ENCODE measurements around the gene NDUFS8. TPM values are rescaled to one million over a fixed set of nuclear protein-coding genes. Genes with fewer than 3 reads are reported as not detected.

Gene NDUFS8
- polyA plus RNA-seq, 3 donors from 2014 or later = 204 to 258 (median 215) TPM

DNA sequence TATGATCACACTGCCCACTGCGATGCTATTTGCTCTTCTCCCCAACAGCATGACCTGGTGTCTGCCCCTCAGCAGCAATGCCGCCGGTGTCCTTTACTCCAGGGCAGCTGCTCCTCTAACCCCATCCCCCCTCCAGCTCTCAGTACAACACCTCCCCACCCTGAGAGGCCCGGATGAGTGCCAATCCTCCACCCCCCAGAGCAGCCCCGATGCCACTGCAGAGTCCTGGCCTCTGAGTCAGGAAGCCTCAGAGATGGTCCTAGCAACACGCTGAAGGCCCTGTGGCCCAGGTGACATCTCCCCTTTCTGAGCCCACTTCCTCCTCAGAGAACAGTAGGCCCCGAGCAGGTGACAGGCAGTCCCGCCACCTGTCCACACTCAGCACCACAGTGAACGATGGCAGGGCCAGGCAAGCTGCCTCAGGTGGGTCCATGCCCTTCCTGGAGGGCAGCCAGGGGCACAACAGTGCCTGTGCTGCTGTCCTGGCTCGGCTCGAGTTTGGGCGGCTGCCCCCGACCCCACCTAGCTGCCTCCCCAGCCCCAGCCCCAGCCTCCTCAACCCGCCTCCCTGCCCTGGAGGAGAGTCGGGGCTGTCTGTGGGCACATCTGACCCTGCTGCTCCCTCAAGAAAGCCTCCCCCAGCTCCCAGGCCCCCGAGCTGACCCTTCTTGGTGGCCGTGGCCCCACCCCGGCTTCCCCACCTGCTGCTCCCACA is 3.9 kb upstream of the NDUFS8 start:
- Mint-ChIP-seq H3K9me3 (peaks cover 0 to under 1% (median 0%) of the 10 kb centered on the region in 6 donors), H3K4me3 (peak overlapping the region in 2 of 5 donors; percentile 4 to 21), H3K36me3 (peaks cover 0 to 1% (median 0%) of the 10 kb centered on the region in 3 donors), H3K27me3 (ENCODE audit: low read depth in 3 of 3) (peaks cover 4 to 10% (median 5%) of the 10 kb centered on the region in 3 donors), H3K4me1 (peaks cover 25 to 30% of the 10 kb centered on the region in 2 donors), H3K27ac (peak overlapping the region in 4 of 6 donors; percentile 59 to 85 (median 72))
- peak in 1 of 3 donors; percentile 13 for DNase-seq

DNA sequence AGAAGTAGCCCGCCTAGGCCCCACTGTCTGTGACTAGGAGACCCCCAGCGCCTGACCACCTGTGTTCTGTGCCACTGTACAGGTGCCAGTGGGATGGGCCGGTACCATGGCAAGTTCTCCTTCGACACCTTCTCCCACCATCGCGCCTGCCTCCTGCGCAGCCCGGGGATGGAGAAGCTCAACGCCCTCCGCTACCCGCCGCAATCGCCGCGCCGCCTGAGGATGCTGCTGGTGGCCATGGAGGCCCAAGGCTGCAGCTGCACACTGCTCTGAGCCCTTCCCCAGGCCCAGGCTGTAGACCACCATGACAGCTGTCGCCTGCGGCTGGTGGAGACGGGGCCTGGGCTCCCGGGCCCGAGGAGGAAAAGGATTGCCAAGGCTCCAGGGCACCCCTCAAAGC is 2.8 kb upstream of the NDUFS8 start:
- H3K27me3 Mint-ChIP-seq (ENCODE audit: low read depth in 3 of 3) = peaks cover 3 to 10% (median 4%) of the 10 kb centered on the region in 3 donors
- H3K4me3 Mint-ChIP-seq = no peak overlapping the region
- H3K36me3 Mint-ChIP-seq = peaks cover 0 to 4% (median 0%) of the 10 kb centered on the region in 3 donors
- H3K9me3 Mint-ChIP-seq = peaks cover 0 to 3% (median 0%) of the 10 kb centered on the region in 6 donors
- DNase-seq = no peak
- no peak overlapping the region for H3K27ac Mint-ChIP-seq
- peaks cover 29 to 35% of the 10 kb centered on the region in 2 donors for H3K4me1 Mint-ChIP-seq

DNA sequence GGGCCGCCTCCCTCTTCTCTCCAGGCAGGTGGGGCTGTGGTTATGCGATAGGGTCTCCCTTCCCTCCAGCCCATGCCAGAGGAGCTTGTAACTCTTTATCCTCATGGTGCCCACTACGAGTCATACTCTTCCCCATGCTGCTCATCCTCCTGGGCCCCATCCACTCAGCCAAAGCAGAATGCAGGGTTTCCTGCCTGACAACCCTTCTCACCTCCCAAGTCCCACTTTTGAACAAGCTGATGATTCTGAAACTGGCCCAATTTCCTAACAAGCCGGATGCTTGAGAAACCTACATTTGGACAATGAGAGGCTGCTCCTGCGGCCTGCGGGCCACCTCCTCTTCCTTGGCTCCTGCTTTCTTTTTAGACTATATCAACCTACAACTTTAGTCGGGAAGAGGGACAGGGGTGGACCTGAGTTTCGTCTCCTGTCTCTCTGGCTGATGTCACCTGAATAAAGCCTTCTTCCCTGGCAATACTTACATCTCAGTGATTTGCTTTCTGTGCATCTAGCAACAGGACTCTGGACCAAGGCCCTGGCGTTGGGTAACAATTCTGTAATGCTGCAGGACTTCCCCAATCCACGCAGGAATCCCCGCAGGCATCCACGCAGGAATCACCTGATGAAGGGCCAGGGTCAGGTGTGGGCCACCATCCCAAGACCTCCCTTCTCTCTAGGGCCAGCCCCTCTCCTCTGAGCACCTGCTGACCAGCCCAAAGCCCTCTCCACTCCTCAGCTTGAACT is 1.5 kb upstream of the NDUFS8 start:
- Mint-ChIP-seq H3K27ac (peak overlapping the region in 3 of 6 donors; percentile 22 to 44 (median 23)), H3K4me1 (peaks cover 29 to 35% of the 10 kb centered on the region in 2 donors), H3K4me3 (peak overlapping the region; percentile 62 to 98 (median 94)), H3K9me3 (peaks cover 0 to 3% (median 0%) of the 10 kb centered on the region in 6 donors), H3K36me3 (peaks cover 0 to 4% (median 0%) of the 10 kb centered on the region in 3 donors), H3K27me3 (ENCODE audit: low read depth in 3 of 3) (peaks cover 3 to 10% (median 4%) of the 10 kb centered on the region in 3 donors)
- DNase-seq = no peak

DNA sequence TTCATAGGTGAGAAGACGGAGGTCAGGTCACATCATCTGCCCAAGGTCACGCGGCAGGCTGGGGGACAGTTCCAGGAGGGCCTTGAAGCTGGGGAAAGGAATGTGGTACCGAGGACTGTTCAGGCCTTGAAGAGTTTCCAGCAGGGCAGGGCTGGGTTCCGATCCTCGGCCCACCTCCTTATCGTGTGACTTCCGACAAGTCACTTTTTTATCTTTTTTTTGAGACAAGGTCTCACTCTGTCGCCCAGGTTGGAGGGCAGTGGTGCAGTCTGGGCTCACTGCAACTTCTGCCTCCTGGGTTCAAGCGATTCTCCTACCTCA is 623 bp downstream of the NDUFS8 start:
- DNase-seq = no peak
- Mint-ChIP-seq H3K9me3 (peaks cover 0 to 3% (median 0%) of the 10 kb centered on the region in 6 donors), H3K4me1 (peaks cover 27 to 33% of the 10 kb centered on the region in 2 donors), H3K4me3 (peak overlapping the region; percentile 92 to 98 (median 96)), H3K27ac (peak overlapping the region; percentile 85 to 93 (median 92)), H3K36me3 (peaks cover 0 to 4% (median 0%) of the 10 kb centered on the region in 3 donors), H3K27me3 (ENCODE audit: low read depth in 3 of 3) (peaks cover 0 to 10% (median 3%) of the 10 kb centered on the region in 3 donors)

DNA sequence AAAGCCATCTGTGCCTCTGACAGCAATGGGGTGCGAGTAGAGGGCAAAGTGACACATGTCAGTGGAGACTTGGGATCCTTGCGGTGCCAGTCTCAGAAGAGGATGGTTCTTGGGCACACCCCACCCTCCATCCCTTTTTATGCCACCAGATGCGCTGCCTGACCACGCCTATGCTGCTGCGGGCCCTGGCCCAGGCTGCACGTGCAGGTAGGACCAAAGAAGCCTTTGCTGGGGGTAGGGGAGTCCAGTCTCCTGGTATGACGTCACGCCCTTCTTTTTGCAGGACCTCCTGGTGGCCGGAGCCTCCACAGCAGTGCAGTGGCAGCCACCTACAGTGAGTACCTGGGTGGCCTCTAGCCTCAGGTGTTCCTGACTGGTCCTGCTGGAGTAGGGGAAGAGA is 1.5 kb downstream of the NDUFS8 start:
- DNase-seq = no peak
- H3K4me3 Mint-ChIP-seq = peak overlapping the region; percentile 92 to 98 (median 96)
- peaks cover 0 to 3% (median 0%) of the 10 kb centered on the region in 6 donors for H3K9me3 Mint-ChIP-seq
- peak overlapping the region; percentile 76 to 92 (median 86) for H3K27ac Mint-ChIP-seq
- peaks cover 0 to 4% (median 0%) of the 10 kb centered on the region in 3 donors for H3K36me3 Mint-ChIP-seq
- H3K27me3 Mint-ChIP-seq (ENCODE audit: low read depth in 3 of 3) = peaks cover 3 to 15% (median 3%) of the 10 kb centered on the region in 3 donors
- H3K4me1 Mint-ChIP-seq = peaks cover 32 to 38% of the 10 kb centered on the region in 2 donors

DNA sequence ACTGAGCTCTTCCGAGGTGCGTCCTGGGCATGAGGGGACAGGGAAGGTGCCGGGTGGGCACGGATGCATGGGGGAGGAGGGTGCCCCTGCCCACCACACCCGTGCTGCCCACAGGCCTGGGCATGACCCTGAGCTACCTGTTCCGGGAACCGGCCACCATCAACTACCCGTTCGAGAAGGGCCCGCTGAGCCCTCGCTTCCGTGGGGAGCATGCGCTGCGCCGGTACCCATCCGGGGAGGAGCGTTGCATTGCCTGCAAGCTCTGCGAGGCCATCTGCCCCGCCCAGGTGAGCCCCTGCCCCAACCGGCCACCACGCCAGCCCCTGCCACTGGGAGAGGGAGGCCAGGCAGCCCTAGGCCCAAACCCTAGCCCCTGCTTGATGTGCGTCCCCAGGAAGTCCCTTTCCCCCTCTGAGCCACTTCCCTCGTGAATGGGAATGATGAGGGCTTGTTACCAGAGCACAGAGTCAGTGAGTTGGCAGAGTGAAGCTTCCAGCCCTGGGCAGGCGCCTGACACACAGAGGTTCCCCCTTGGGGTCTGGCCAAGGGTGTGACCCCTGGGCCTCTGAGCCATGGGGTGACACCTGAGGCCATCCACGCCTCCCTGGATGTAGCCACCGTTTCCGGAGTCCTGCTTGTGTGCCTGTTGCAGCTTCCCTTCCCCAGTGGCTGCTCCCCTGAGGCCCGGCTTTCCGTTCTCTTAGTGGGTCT is 2.7 kb downstream of the NDUFS8 start:
- Mint-ChIP-seq H3K27ac (peak overlapping the region in 2 of 6 donors; percentile 30 to 76), H3K36me3 (peaks cover 0 to 4% (median 0%) of the 10 kb centered on the region in 3 donors), H3K9me3 (peaks cover 0 to 3% (median 0%) of the 10 kb centered on the region in 6 donors), H3K27me3 (ENCODE audit: low read depth in 3 of 3) (peaks cover 3 to 18% (median 3%) of the 10 kb centered on the region in 3 donors), H3K4me1 (peaks cover 42 to 48% of the 10 kb centered on the region in 2 donors), H3K4me3 (peak overlapping the region in 1 of 5 donors; percentile 15)
- DNase-seq = no peak

DNA sequence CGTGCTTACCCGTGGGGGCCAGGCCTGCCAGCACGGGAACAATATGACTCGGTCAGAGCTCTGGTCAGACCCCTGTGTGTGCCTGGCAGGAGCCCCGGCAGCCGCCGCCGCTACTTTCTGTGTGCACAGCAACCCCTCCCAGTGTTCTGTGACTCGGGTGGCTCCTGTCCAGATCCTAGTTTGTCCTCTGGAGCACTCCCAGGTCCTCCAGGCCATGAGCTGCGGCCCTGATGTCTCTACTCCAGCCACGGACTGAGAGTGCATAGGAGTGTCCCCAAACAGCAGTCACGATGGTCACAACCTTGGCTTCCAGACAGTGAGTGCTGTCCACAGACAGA is 3.2 kb downstream of the NDUFS8 start:
- DNase-seq = no peak
- peaks cover 0 to 4% (median 0%) of the 10 kb centered on the region in 3 donors for H3K36me3 Mint-ChIP-seq
- peaks cover 3 to 18% (median 3%) of the 10 kb centered on the region in 3 donors for H3K27me3 Mint-ChIP-seq (ENCODE audit: low read depth in 3 of 3)
- peaks cover 0 to 3% (median 0%) of the 10 kb centered on the region in 6 donors for H3K9me3 Mint-ChIP-seq
- peaks cover 42 to 51% of the 10 kb centered on the region in 2 donors for H3K4me1 Mint-ChIP-seq
- peak overlapping the region in 1 of 5 donors; percentile 15 for H3K4me3 Mint-ChIP-seq
- peak overlapping the region in 4 of 6 donors; percentile 30 to 86 (median 72) for H3K27ac Mint-ChIP-seq

DNA sequence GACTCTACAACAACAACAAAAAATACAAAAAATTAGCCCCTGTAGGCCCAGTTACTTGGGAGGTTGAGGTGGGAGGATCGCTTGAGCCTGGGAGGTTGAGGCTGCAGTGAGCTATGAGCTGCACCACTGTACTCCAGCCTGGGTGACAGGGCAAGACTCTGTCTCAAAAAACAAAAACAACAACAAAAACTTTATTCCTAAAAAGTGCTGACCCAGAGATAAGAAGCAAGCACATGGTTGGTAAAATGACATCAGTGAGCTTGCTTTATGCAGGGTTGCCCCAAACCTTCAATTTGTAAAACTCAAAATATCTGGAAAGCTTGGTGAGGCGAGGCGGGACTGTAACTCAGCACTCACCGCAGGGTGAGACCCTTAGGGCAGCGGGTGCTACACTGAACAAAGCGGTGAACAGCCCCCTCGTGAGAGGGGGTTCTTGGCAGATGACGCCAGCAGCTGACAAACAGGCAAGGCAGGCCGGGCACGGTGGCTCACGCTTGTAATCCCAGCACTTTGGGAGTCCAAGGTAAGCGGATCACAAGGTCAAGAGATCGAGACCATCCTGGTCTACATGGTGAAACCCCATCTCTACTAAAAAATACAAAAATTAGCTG is 4.9 kb downstream of the NDUFS8 start:
- peak overlapping the region; percentile 20 to 55 (median 26) for H3K4me3 Mint-ChIP-seq

DNA sequence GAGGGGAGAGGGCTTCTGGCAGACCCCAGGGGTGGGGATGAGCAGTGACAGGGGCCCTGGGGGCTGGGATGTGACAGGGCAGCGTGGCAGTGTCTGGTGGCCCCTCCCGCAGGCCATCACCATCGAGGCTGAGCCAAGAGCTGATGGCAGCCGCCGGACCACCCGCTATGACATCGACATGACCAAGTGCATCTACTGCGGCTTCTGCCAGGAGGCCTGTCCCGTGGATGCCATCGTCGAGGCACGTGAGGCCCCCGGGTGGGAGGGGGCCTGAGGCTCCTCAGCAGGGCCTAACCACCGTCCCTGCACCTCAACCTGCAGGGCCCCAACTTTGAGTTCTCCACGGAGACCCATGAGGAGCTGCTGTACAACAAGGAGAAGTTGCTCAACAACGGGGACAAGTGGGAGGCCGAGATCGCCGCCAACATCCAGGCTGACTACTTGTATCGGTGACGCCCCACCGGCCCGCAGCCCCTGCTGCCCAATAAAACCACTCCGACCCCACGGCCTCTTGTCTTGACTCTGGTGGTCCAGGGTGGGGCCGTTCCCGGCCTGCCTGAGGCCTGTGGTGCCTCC is 5.7 kb downstream of the NDUFS8 start:
- Mint-ChIP-seq H3K4me3 (peak overlapping the region; percentile 72 to 93 (median 77)), H3K27me3 (ENCODE audit: low read depth in 3 of 3) (peaks cover 0 to 10% (median 3%) of the 10 kb centered on the region in 3 donors), H3K27ac (peak overlapping the region; percentile 95 to 98 (median 98)), H3K36me3 (peaks cover 0 to 4% (median 0%) of the 10 kb centered on the region in 3 donors), H3K9me3 (peaks cover 0 to 3% (median 0%) of the 10 kb centered on the region in 6 donors), H3K4me1 (peaks cover 36 to 48% of the 10 kb centered on the region in 2 donors)
- peak in 1 of 3 donors; percentile 6 for DNase-seq

More for the DNA sequence above, 4.9 kb downstream of the NDUFS8 start:
- peaks cover 45 to 51% of the 10 kb centered on the region in 2 donors for H3K4me1 Mint-ChIP-seq
- peak overlapping the region; percentile 81 to 98 (median 92) for H3K27ac Mint-ChIP-seq
- H3K36me3 Mint-ChIP-seq = peaks cover 0 to 4% (median 0%) of the 10 kb centered on the region in 3 donors
- DNase-seq = no peak
- H3K9me3 Mint-ChIP-seq = peaks cover 0 to 3% (median 0%) of the 10 kb centered on the region in 6 donors
- peaks cover under 1 to 16% (median 3%) of the 10 kb centered on the region in 3 donors for H3K27me3 Mint-ChIP-seq (ENCODE audit: low read depth in 3 of 3)

DNA sequence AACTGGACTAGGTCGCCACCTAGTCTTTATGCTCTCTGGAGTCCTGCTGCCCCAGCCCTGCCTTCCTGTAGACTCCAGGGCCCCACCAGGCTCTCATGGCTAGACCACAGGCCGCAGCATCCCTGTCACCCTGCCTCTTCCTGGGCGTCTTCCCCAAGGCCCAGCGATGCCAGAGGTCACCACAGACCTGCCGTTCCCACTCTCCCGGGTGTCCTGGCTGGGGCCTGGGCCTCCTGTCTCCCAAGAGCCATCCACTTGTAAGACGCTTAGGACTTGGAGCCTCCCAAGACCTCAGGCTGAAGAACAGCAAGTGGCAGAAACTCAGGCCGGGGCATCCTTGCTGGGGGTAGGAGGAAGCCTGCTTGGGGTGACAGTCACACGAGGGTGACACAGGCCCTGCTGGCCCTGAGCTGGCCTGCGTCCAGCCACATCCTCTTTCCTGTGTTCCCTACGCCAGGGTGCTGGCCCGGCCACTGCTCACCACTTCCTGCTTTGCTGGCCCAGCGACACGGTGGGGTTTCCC is 6.3 kb downstream of the NDUFS8 start:
- Mint-ChIP-seq H3K4me1 (peaks cover 35 to 46% of the 10 kb centered on the region in 2 donors), H3K9me3 (peaks cover 0 to under 1% (median 0%) of the 10 kb centered on the region in 6 donors), H3K4me3 (peak overlapping the region; percentile 72 to 93 (median 77)), H3K36me3 (peaks cover 0 to under 1% (median 0%) of the 10 kb centered on the region in 3 donors), H3K27ac (peak overlapping the region; percentile 95 to 98 (median 98)), H3K27me3 (ENCODE audit: low read depth in 3 of 3) (peaks cover 0 to 10% (median 3%) of the 10 kb centered on the region in 3 donors)
- peak; percentile 69 to 72 (median 70) for DNase-seq

DNA sequence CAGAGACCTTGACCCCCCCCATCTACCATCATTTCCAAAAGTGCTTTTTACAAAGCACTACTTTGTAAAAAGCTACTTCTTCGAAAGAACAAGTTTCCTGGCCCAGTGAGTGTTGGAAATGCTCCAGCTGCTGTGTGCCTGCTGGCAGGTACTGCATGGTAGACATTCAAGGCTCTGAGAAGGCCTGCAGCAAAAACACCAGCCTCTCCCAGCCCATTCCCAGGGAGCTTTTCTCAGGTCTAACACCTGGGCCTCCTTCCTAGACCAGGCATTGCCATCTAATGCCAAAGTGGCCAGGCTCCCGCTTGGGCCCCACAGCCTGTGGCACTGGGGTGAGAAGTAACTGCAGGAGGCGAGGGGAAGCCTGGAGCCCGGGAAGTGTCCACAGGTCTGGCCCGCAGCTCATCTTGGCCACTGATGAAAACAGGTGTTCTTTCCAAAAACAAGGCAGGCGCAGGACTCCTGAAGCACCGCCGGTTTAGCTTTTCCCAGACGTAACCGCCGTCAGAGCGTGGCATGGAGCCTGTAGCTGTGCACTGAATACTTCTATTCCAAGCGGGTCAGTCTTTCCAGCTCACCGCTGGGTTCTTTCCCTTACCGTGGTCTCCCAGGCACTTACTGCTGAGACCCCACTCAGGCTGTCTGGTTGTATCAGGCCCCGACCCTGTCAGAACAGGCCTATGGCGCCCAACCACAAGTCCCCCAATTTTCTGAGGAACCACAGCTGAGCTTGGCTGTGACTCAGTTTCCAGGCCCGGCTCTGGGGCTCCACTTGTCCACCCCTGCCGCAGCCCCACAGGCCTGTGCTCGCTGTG is 7.1 kb downstream of the NDUFS8 start:
- Mint-ChIP-seq H3K27ac (peak overlapping the region; percentile 95 to 98 (median 98)), H3K36me3 (no peaks in the 10 kb centered on the region), H3K27me3 (ENCODE audit: low read depth in 3 of 3) (peaks cover 0 to 10% (median 3%) of the 10 kb centered on the region in 3 donors), H3K9me3 (no peaks in the 10 kb centered on the region), H3K4me3 (peak overlapping the region; percentile 72 to 93 (median 77)), H3K4me1 (peaks cover 34 to 46% of the 10 kb centered on the region in 2 donors)
- no peak for DNase-seq
